ENCODE data around the gene TM9SF3. TPM values are rescaled to one million over a fixed set of nuclear protein-coding genes. Genes with fewer than 3 reads are reported as not detected.

TM9SF3 gene
- total RNA-seq, 1 donor from 2014 or later = 151 TPM

- TF ChIP-seq, protein P1, sequence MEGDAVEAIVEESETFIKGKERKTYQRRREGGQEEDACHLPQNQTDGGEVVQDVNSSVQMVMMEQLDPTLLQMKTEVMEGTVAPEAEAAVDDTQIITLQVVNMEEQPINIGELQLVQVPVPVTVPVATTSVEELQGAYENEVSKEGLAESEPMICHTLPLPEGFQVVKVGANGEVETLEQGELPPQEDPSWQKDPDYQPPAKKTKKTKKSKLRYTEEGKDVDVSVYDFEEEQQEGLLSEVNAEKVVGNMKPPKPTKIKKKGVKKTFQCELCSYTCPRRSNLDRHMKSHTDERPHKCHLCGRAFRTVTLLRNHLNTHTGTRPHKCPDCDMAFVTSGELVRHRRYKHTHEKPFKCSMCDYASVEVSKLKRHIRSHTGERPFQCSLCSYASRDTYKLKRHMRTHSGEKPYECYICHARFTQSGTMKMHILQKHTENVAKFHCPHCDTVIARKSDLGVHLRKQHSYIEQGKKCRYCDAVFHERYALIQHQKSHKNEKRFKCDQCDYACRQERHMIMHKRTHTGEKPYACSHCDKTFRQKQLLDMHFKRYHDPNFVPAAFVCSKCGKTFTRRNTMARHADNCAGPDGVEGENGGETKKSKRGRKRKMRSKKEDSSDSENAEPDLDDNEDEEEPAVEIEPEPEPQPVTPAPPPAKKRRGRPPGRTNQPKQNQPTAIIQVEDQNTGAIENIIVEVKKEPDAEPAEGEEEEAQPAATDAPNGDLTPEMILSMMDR (IDR thresholded peaks at IDR 0.05) = no peak
- H3K4me3 Mint-ChIP-seq (ENCODE audit: unreplicated experiment) = no peak overlapping the region
- no peak for DNase-seq (ENCODE audit: extremely low spot score, unreplicated experiment)
- H3K27ac Mint-ChIP-seq (ENCODE audit: unreplicated experiment) = no peak overlapping the region
- no peaks in the 10 kb centered on the region for H3K36me3 Mint-ChIP-seq (ENCODE audit: unreplicated experiment)
- no peaks in the 10 kb centered on the region for H3K4me1 Mint-ChIP-seq (ENCODE audit: unreplicated experiment)
- no peaks in the 10 kb centered on the region for H3K9me3 Mint-ChIP-seq (ENCODE audit: unreplicated experiment)
- no peaks in the 10 kb centered on the region for H3K27me3 Mint-ChIP-seq (ENCODE audit: unreplicated experiment)
Observed at GRCh38 chr10:96616961-96617360, 30.1 kb upstream of the TM9SF3 start.

DNA sequence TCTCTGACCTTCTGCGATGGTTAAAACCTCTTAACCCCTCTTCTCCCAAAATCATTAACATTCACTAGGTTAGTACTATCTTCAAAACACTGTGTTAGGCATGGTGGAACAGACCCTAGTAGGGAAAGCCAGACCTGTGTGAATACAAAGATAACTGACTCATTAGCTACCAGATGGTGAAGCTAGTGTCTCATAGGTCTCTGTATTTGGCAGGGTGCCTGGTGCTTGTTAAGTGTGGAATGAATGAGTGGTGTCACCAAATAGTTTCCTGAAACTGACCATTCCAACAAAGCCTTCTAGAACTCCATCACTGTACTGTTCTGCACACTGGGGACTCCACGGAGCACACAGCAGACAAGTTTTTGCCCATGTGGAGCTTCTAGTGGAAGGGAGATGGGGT lies 27.7 kb upstream of the TM9SF3 start:
- TF ChIP-seq, protein P1 (IDR thresholded peaks at IDR 0.05) = no peak
- DNase-seq (ENCODE audit: extremely low spot score, unreplicated experiment) = no peak
- H3K36me3 Mint-ChIP-seq (ENCODE audit: unreplicated experiment) = no peaks in the 10 kb centered on the region
- no peak overlapping the region for H3K4me3 Mint-ChIP-seq (ENCODE audit: unreplicated experiment)
- H3K9me3 Mint-ChIP-seq (ENCODE audit: unreplicated experiment) = no peaks in the 10 kb centered on the region
- no peak overlapping the region for H3K27ac Mint-ChIP-seq (ENCODE audit: unreplicated experiment)
- H3K4me1 Mint-ChIP-seq (ENCODE audit: unreplicated experiment) = no peaks in the 10 kb centered on the region
- no peaks in the 10 kb centered on the region for H3K27me3 Mint-ChIP-seq (ENCODE audit: unreplicated experiment)

DNA sequence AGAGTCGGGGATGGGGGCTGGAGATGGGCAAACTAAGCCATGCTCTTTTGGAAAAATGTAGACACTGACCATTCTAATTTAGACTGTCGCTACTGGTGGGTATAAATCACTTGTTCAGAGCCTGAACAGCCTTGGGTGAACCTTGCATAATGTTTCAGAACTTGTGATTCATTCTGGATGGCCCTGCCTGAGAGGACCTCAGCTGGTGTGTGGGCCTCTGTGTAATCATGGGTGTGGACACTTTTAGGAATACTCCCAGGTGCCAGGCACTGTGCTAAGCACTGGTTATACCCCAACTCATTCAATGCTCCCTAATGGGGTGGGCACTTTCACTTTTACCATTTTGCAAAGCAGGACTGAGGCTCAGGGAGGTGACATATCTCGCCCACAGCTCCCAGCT lies 26.8 kb upstream of the TM9SF3 start:
- DNase-seq (ENCODE audit: extremely low spot score, unreplicated experiment) = no peak
- Mint-ChIP-seq H3K4me3 (ENCODE audit: unreplicated experiment) (no peak overlapping the region), H3K4me1 (ENCODE audit: unreplicated experiment) (no peaks in the 10 kb centered on the region), H3K27me3 (ENCODE audit: unreplicated experiment) (no peaks in the 10 kb centered on the region), H3K9me3 (ENCODE audit: unreplicated experiment) (no peaks in the 10 kb centered on the region), H3K36me3 (ENCODE audit: unreplicated experiment) (no peaks in the 10 kb centered on the region), H3K27ac (ENCODE audit: unreplicated experiment) (no peak overlapping the region)
- TF ChIP-seq, protein P1 (IDR thresholded peaks at IDR 0.05) = no peak

DNA sequence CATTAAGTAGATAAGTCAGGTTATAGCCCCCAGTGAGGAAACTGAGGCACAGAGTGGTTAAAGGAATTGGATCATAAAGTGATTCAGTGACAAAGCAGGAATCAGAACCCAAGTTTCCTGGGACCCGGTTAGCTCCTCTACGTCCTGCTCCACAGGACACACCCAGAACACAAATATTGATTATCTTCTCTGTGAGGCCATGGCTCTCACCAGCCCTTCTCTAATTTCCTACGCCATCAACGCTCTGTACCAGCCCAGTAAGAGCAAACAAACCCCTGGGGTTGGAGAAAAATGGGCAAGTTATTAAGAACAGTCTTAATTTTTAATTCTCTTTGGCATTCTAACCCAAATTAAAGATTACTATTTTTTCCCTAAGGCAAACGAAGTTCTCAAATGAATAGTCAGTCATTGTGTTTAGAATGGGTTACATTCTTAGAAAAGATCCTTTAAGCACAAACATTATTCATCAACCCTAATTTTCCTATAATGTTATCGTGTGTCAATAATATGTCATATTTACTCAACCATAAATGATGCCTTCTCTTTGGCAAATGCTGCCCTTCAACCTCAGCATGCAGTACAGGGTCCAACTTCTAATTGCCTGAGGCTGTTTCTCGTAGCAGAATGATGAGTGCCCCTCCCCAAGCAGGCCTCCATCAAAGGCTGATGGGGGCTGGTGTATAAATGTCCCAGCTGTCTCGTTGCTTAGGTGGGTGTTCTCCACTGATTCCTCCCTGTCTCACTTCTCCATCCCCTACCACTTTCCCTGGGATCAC lies 25.4 kb upstream of the TM9SF3 start:
- no peaks in the 10 kb centered on the region for H3K27me3 Mint-ChIP-seq (ENCODE audit: unreplicated experiment)

GRCh38 chr10:96610817-96611216 lies 24.0 kb upstream of the TM9SF3 start:
- H3K36me3 Mint-ChIP-seq (ENCODE audit: unreplicated experiment) = no peaks in the 10 kb centered on the region

More for the DNA sequence above, 25.4 kb upstream of the TM9SF3 start:
- Mint-ChIP-seq H3K4me1 (ENCODE audit: unreplicated experiment) (no peaks in the 10 kb centered on the region), H3K4me3 (ENCODE audit: unreplicated experiment) (no peak overlapping the region), H3K27ac (ENCODE audit: unreplicated experiment) (no peak overlapping the region), H3K9me3 (ENCODE audit: unreplicated experiment) (no peaks in the 10 kb centered on the region), H3K36me3 (ENCODE audit: unreplicated experiment) (no peaks in the 10 kb centered on the region)
- no peak for DNase-seq (ENCODE audit: extremely low spot score, unreplicated experiment)
- TF ChIP-seq, protein P1 (IDR thresholded peaks at IDR 0.05) = no peak

More at GRCh38 chr10:96610817-96611216, 24.0 kb upstream of the TM9SF3 start:
- Mint-ChIP-seq H3K27ac (ENCODE audit: unreplicated experiment) (no peak overlapping the region), H3K4me1 (ENCODE audit: unreplicated experiment) (no peaks in the 10 kb centered on the region), H3K4me3 (ENCODE audit: unreplicated experiment) (no peak overlapping the region), H3K9me3 (ENCODE audit: unreplicated experiment) (no peaks in the 10 kb centered on the region), H3K27me3 (ENCODE audit: unreplicated experiment) (peaks cover 3% of the 10 kb centered on the region)
- DNase-seq (ENCODE audit: extremely low spot score, unreplicated experiment) = no peak
- TF ChIP-seq, protein P1 (IDR thresholded peaks at IDR 0.05) = no peak
